Activated T-helper 9 cell treated with anti-CD3 and anti-CD28 coated beads, Interleukin-2, amount 50 U/mL, for 16 hours (primary cell): Measurements from ENCODE around the gene OTUB1.
"Not testable (repeated sequence)": the region's sequence is repeated elsewhere in the genome, so short reads cannot be mapped to it uniquely, and the experiment has no call there.

Experiments
- DNase-seq: peaks from one replicate; pipeline ENCODE4 v3.0.0-alpha.2; 2020; ENCODE audit warnings: low read depth

The OTUB1 gene

GRCh38 chr11:63986156-63986931, at the start of gene OTUB1:
TSS of gene OTUB1 (plus strand) at chr11:63986438. CDS start at chr11:63986457, 19 bp downstream.
- DNase-seq: peak; percentile 84

GRCh38 chr11:63937713-63938478, 48.3 kb upstream of the OTUB1 start:
- DNase-seq: no peak

GRCh38 chr11:63938479-63939396, 47.5 kb upstream of the OTUB1 start, which contains the start of gene NAA40:
TSS of gene NAA40 (plus strand) at chr11:63939002. CDS start at chr11:63939097, 95 bp downstream.
- peak; percentile 92 for DNase-seq

GRCh38 chr11:63939397-63939891, 46.8 kb upstream of the OTUB1 start:
- DNase-seq: no peak

GRCh38 chr11:63940786-63941185, 45.5 kb upstream of the OTUB1 start:
- DNase-seq: no peak

GRCh38 chr11:63941901-63942300, 44.3 kb upstream of the OTUB1 start:
- no peak for DNase-seq

GRCh38 chr11:63942803-63943202, 43.4 kb upstream of the OTUB1 start:
- DNase-seq: no peak

GRCh38 chr11:63944987-63945386, 41.3 kb upstream of the OTUB1 start:
- no peak for DNase-seq

GRCh38 chr11:63945477-63946163, 40.6 kb upstream of the OTUB1 start:
- DNase-seq: peak; percentile 17

- DNase-seq: no peak
Observed at GRCh38 chr11:63951779-63952536, 34.3 kb upstream of the OTUB1 start.

- no peak for DNase-seq
Observed at GRCh38 chr11:63952570-63952969, 33.7 kb upstream of the OTUB1 start.

GRCh38 chr11:63958008-63958407, 28.2 kb upstream of the OTUB1 start:
- DNase-seq: no peak

GRCh38 chr11:63961608-63962412, 24.4 kb upstream of the OTUB1 start:
- DNase-seq: no peak

GRCh38 chr11:63963895-63964294, 22.3 kb upstream of the OTUB1 start:
- not testable (repeated sequence) for DNase-seq

GRCh38 chr11:63966444-63966843, 19.8 kb upstream of the OTUB1 start:
- no peak for DNase-seq

GRCh38 chr11:63969461-63969860, 16.8 kb upstream of the OTUB1 start:
- no peak for DNase-seq

GRCh38 chr11:63970902-63971301, 15.3 kb upstream of the OTUB1 start:
- no peak for DNase-seq

GRCh38 chr11:63973912-63974258, 12.4 kb upstream of the OTUB1 start:
- DNase-seq: not testable (repeated sequence)

- DNase-seq: peak; percentile 90
Observed at GRCh38 chr11:63974259-63975143, 11.7 kb upstream of the OTUB1 start, which contains the start of gene COX8A. TSS of gene COX8A (plus strand) at chr11:63974620. CDS start at chr11:63974681, 61 bp downstream.
